OCI-LY7 (cell line): ENCODE data around the gene MRPL10. TPM values are rescaled to one million over a fixed set of nuclear protein-coding genes. Genes with fewer than 3 reads are reported as not detected.

Source experiments
- BruUV-seq: library from RNA; stranded (reverse); fragments of 400-500 nt; replicated peaks from 2 replicates; lab custom pipeline; 2021; lab: Mats Ljungman, UMichigan
- CTCF ChIA-PET: fragments of 300-600 bp; sonication (Branson Sonifier 250); formaldehyde crosslinking; loops from one replicate; lab custom pipeline; 2022; ENCODE audit warnings: antibody characterized with exemption; ENCODE audit not compliant: unreplicated experiment; lab: Charles Lee
- POLR2A ChIA-PET: fragments of 300-600 bp; sonication (Branson Sonifier 250); formaldehyde crosslinking; loops from one replicate; lab custom pipeline; 2022; ENCODE audit warnings: antibody characterized with exemption; lab: Charles Lee
- DNase-seq: peaks from one replicate; pipeline ENCODE4 v3.0.0-alpha.2; 2015; ENCODE audit warnings: low spot score
- H2AFZ ChIP-seq: fragments of 200-600 bp; sonication (generic), shearing (Covaris generic); 2 replicates; pipeline ENCODE4 v1.6.1; 2014; ENCODE audit warnings: mild to moderate bottlenecking, antibody characterized with exemption, low read length, moderate library complexity
- H3K27ac ChIP-seq: fragments of 200-600 bp; sonication (generic); 2 replicates; pipeline ENCODE4 v1.5.1; 2014; ENCODE audit warnings: mixed run types, low read depth, mild to moderate bottlenecking, moderate library complexity, low read length, inconsistent platforms; ENCODE audit not compliant: poor library complexity, severe bottlenecking
- H3K36me3 ChIP-seq: fragments of 200-600 bp; sonication (generic); 2 replicates; pipeline ENCODE4 v1.6.1; 2014; ENCODE audit warnings: mild to moderate bottlenecking, antibody characterized with exemption, low read length, moderate library complexity, mixed read lengths; ENCODE audit not compliant: insufficient read depth
- H3K4me1 ChIP-seq: fragments of 200-600 bp; sonication (generic); 2 replicates; pipeline ENCODE4 v1.5.1; 2014; ENCODE audit warnings: mild to moderate bottlenecking, low read length; ENCODE audit not compliant: insufficient read depth, poor library complexity, severe bottlenecking
- H3K4me2 ChIP-seq: fragments of 200-600 bp; sonication (generic); 2 replicates; pipeline ENCODE4 v1.6.1; 2014; ENCODE audit warnings: mild to moderate bottlenecking, low read length
- H3K4me3 ChIP-seq: fragments of 200-600 bp; sonication (generic); 2 replicates; pipeline ENCODE4 v1.5.1; 2014; ENCODE audit warnings: mild to moderate bottlenecking, low read depth, low read length; ENCODE audit not compliant: poor library complexity, severe bottlenecking
- H3K79me2 ChIP-seq: fragments of 200-600 bp; sonication (generic); 2 replicates; pipeline ENCODE4 v1.6.1; 2016; ENCODE audit warnings: low read depth, mild to moderate bottlenecking, low read length, moderate library complexity, mixed read lengths; ENCODE audit not compliant: insufficient read depth
- H3K9me2 ChIP-seq: fragments of 200-600 bp; sonication (generic); 2 replicates; pipeline ENCODE4 v1.6.1; 2016; ENCODE audit warnings: mild to moderate bottlenecking, low read length, mixed read lengths; ENCODE audit not compliant: insufficient read depth
- H3K9me3 ChIP-seq: fragments of 200-600 bp; sonication (generic); 2 replicates; pipeline ENCODE4 v1.6.1; 2014; ENCODE audit warnings: mild to moderate bottlenecking, mixed run types, low read length, mixed read lengths
- H4K20me1 ChIP-seq: fragments of 200-600 bp; sonication (generic); 2 replicates; pipeline ENCODE4 v1.6.1; 2014; ENCODE audit warnings: mild to moderate bottlenecking, antibody characterized with exemption, low read length, moderate library complexity, mixed read lengths; ENCODE audit not compliant: insufficient read depth
- CTCF ChIP-seq: fragments of 200-600 bp; sonication (generic); conservative IDR thresholded peaks from 2 replicates; pipeline ENCODE4 v1.5.1; 2014; ENCODE audit warnings: mild to moderate bottlenecking, antibody characterized with exemption, low read length, moderate library complexity, mixed read lengths
- EZH2phosphoT487 ChIP-seq: fragments of 200-600 bp; sonication (generic); IDR thresholded peaks from 2 replicates; pipeline ENCODE4 v1.6.1; 2018; ENCODE audit warnings: low read depth, borderline replicate concordance, mild to moderate bottlenecking, mixed run types, antibody characterized with exemption, low read length, moderate library complexity, mixed read lengths
- intact Hi-C: fragments of 100-400 bp; cut with micrococcal nuclease; formaldehyde crosslinking; loops from one replicate; pipeline ENCODE4 v1.10.0; 2022; ENCODE audit not compliant: unreplicated experiment
- total RNA-seq, 2 experiments: library from RNA; depleted of rRNA in 1 of 2; stranded (reverse); fragments of >200 nt in 1 of 2; shearing (Covaris generic) in 1 of 2; gene quantifications; 2 replicates each; pipeline ENCODE4 v1.2.3, GENCODE V29; 2014 to 2022

Gene MRPL10
- total RNA-seq, 2 experiments from 2014 or later, result 50.8 to 56.7 TPM

DNA sequence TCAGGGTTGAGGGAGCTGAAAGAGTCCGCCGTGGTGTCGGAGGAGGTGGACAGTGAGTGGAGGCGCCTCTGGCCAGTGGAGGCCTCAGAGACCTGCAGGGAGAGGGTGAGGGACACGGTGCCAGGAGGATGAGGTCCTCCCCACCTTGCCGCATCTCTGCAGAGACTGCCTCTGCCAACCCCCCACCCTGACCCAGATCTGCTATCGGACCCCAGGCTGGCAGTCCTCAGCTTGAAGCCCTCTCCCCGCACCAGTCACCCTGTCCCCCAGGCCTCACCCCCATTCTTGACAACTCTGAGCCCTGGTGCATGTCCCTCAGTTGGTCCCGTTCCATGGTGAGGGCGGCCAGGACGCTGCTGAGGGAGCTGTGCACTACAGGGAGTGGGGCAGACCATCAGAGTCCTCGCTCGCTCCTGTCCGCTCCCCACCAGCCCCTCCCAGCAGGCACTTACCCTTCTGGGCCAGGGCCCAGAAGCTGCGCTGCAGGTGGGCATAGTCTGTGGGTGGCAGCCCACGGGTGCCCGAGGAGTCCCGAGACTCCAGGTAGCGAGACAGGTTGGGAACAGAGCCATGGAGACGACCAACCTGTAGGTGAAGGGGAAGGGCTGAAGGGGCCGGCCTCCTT lies 15.1 kb downstream of the MRPL10 start:
- H3K4me3 ChIP-seq, result no peak overlapping the region
- CTCF ChIA-PET, result no interaction called here
- H3K27ac ChIP-seq, result no peak overlapping the region
- no peak for DNase-seq
- POLR2A ChIA-PET, result no interaction called here
- no peak overlapping the region for H3K4me2 ChIP-seq
- no peaks in the 10 kb centered on the region for H4K20me1 ChIP-seq
- intact Hi-C loops, result no loop called here
- peaks cover 4% of the 10 kb centered on the region; the same call in 1 of the 2 replicates for H3K79me2 ChIP-seq
- peaks cover 9% of the 10 kb centered on the region for H3K4me1 ChIP-seq
- no peak overlapping the region for H2AFZ ChIP-seq
- TF ChIP-seq CTCF, result no peak
- no peak for TF ChIP-seq EZH2phosphoT487
- peaks cover 12% of the 10 kb centered on the region; the same call in 1 of the 2 replicates for H3K36me3 ChIP-seq
- no peaks in the 10 kb centered on the region for H3K9me3 ChIP-seq
- no TSS peak for BruUV-seq
- H3K9me2 ChIP-seq, result no peaks in the 10 kb centered on the region

- no peaks in the 10 kb centered on the region for H3K79me2 ChIP-seq
- TF ChIP-seq EZH2phosphoT487, result no peak
- TF ChIP-seq CTCF, result no peak
- H2AFZ ChIP-seq, result no peak overlapping the region
- ChIA-PET POLR2A (no interaction called here), CTCF (no interaction called here)
- intact Hi-C loops, result no loop called here
- H3K4me2 ChIP-seq, result no peak overlapping the region
- H3K9me2 ChIP-seq, result no peaks in the 10 kb centered on the region
- DNase-seq, result no peak
- H3K36me3 ChIP-seq, result peaks cover 14% of the 10 kb centered on the region; the same call in 1 of the 2 replicates
- no peaks in the 10 kb centered on the region for H3K9me3 ChIP-seq
- no peak overlapping the region for H3K4me3 ChIP-seq
- no TSS peak for BruUV-seq
- no peaks in the 10 kb centered on the region for H4K20me1 ChIP-seq
- H3K4me1 ChIP-seq, result peaks cover 2% of the 10 kb centered on the region
- H3K27ac ChIP-seq, result no peak overlapping the region
These were observed 16.0 kb downstream of the MRPL10 start for GRCh38 chr17:47815106-47815918.

- no peak overlapping the region for H2AFZ ChIP-seq
- no peak overlapping the region for H3K4me2 ChIP-seq
- no peaks in the 10 kb centered on the region for H3K9me3 ChIP-seq
- TF ChIP-seq EZH2phosphoT487, result no peak
- no peak for TF ChIP-seq CTCF
- no peak overlapping the region for H3K4me3 ChIP-seq
- H4K20me1 ChIP-seq, result no peaks in the 10 kb centered on the region
- peaks cover 19% of the 10 kb centered on the region; the same call in 1 of the 2 replicates for H3K36me3 ChIP-seq
- BruUV-seq, result no TSS peak
- intact Hi-C loops, result no loop called here
- ChIA-PET CTCF (no interaction called here), POLR2A (no interaction called here)
- no peaks in the 10 kb centered on the region for H3K4me1 ChIP-seq
- no peaks in the 10 kb centered on the region for H3K79me2 ChIP-seq
- H3K9me2 ChIP-seq, result no peaks in the 10 kb centered on the region
- H3K27ac ChIP-seq, result no peak overlapping the region
- DNase-seq, result no peak
These were observed 17.8 kb downstream of the MRPL10 start for GRCh38 chr17:47813512-47814031.
